Heart right ventricle (tissue), 16 donors: Measurements from ENCODE around the gene PYGM. TPM values are rescaled to one million over a fixed set of nuclear protein-coding genes. Genes with fewer than 3 reads are reported as not detected.
A peak's percentile ranks its signal among the peaks of the same experiment; 100 is the strongest.

Experiments
- ATAC-seq, 8 donors: fragments of 200-7000 bp; cut with Tn5 transposase; one replicate each; pipeline ENCODE4 v1.9.1; 2020; ENCODE audit warnings: mild to moderate bottlenecking in 8 of 8, moderate library complexity in 8 of 8, moderate number of reproducible peaks in 1 of 8
- DNase-seq, 2 donors: peaks; one replicate each; pipeline ENCODE4 v3.0.0-alpha.2; 2020
- H3K27ac ChIP-seq, 10 donors: fragments of 200-600 bp; sonication (generic) in 2 of 10; one replicate each; pipeline versions ENCODE4 v1.5.0 to v1.8.0; 2020 to 2022; ENCODE audit warnings: mild to moderate bottlenecking in 3 of 10
- H3K27me3 ChIP-seq, 7 donors: fragments of 200-600 bp; one replicate each; pipeline ENCODE4 v1.8.0; 2021 to 2022; ENCODE audit warnings: mild to moderate bottlenecking in 2 of 7
- H3K36me3 ChIP-seq, 9 donors: fragments of 200-600 bp; sonication (generic) in 1 of 9; one replicate each; pipeline versions ENCODE4 v1.5.0 to v1.8.0; 2020 to 2022; ENCODE audit warnings: mild to moderate bottlenecking in 2 of 9
- H3K4me1 ChIP-seq, 9 donors: fragments of 200-600 bp; sonication (generic) in 1 of 9; one replicate each; pipeline versions ENCODE4 v1.5.0 to v1.8.0; 2020 to 2022; ENCODE audit warnings: mild to moderate bottlenecking in 4 of 9
- H3K4me3 ChIP-seq, 10 donors: fragments of 200-600 bp; sonication (generic) in 2 of 10; one replicate each; pipeline versions ENCODE4 v1.5.0 to v1.8.0; 2020 to 2022; ENCODE audit warnings: mild to moderate bottlenecking in 7 of 10, moderate library complexity in 2 of 10
- H3K9me3 ChIP-seq, 11 donors: fragments of 200-600 bp in 10 of 11; sonication (generic) in 2 of 11; one replicate each; pipeline versions ENCODE4 v1.5.0 to v1.8.0; 2013 to 2022; ENCODE audit warnings: mild to moderate bottlenecking in 2 of 11, control low read depth in 1 of 11, moderate library complexity in 1 of 11
- CTCF ChIP-seq, 9 donors: fragments of 200-600 bp; sonication (generic) in 2 of 9; IDR thresholded peaks; one replicate each; pipeline versions ENCODE4 v1.5.0 to v1.8.0; 2021 to 2022; ENCODE audit warnings: antibody characterized with exemption in 9 of 9, mild to moderate bottlenecking in 5 of 9, moderate library complexity in 1 of 9
- WGBS, 2 donors: extraction: QIAGEN DNeasy Blood & Tissue Kit; methylation state at CpG; one replicate each; pipeline ENCODE4 v1.1.7; 2013; ENCODE audit warnings: inconsistent platforms in 1 of 2; 5-methylcytosine and 5-hydroxymethylcytosine counted together
- intact Hi-C, 10 donors: fragments of 100-400 bp; cut with DNase I; formaldehyde crosslinking; loops; one replicate each; pipeline versions ENCODE4 v1.11.1 to v1.14.2; 2022
- polyA plus RNA-seq, 2 donors: library from polyadenylated mRNA; stranded (reverse); fragments of 200-250 nt; gene quantifications; one replicate each; pipeline ENCODE4 v1.2.3, GENCODE V29; 2013
- total RNA-seq, 10 donors: library from RNA; stranded (reverse); fragmentation: NEBNext Ultra II Directional in 3 of 10; extraction: Animal tissue kit (Norgen Biotek cat#: 25700) in 3 of 10; gene quantifications; one replicate each; pipeline versions ENCODE4 v1.2.1 to v1.2.4, GENCODE V29; 2021 to 2023
- donor health status: Arrhythmogenic right ventricular cardiomyopathy.
- donor health status: ischemic (EF 13 %, LVEDD 7.1; RV severe dilation, severe dysfunction).
- donor health status: healthy with polysubstance abuse.
- donor health status: DM: no; HTN: yes; CAD: no.
- donor health status: DM: no; HTN: no; CAD: no.
- donor health status: ischemic (EF 25% LVEDD 6.9; RV normal size, moderate dysfunction).
- donor health status: ischemic (EF 25% LVEDD 5.7; RV mildly dilated, moderate dysfunction).
- donor health status: healthy.
- donor health status: DM: yes; HTN: yes; CAD: no.
- donor health status: Ischemic cardiomyopathy.
- donor health status: ischemic (EF 35%, LVEDD 5.7; RV mildly dilated, moderate dysfunction).
- donor health status: nonischemic (EF 11% LVEDD 7.7; RV severe dilation, severe dysfunction).
- donor health status: DM: yes; HTN: yes; CAD: no.
- donor health status: PGD.
- donor health status: ischemic (EF 29% LVEDD 5.4; RV normal size, mild dysfunction).
- donor health status: nonischemic (EF 23%, LVEDD 6.1; RV moderate dilation, normal function).

The PYGM gene
- total and polyA plus RNA-seq, 12 donors = 11.3 to 249 (median 115) TPM

- WGBS, 2 donors = 88 to 92% methylated on average over 9 of the region's 9 CpGs
- Histone ChIP-seq H3K9me3 (no peaks in the 10 kb centered on the region), H3K4me1 (no peaks in the 10 kb centered on the region), H3K27ac (no peak overlapping the region), H3K36me3 (peaks cover 0 to 83% (median 0%) of the 10 kb centered on the region in 9 donors), H3K27me3 (no peaks in the 10 kb centered on the region), H3K4me3 (no peak overlapping the region)
- ATAC-seq = peak in 1 of 8 donors; percentile 6
- no peak for TF ChIP-seq CTCF (IDR thresholded peaks at IDR 0.05)
- intact Hi-C loops = no loop called here
- DNase-seq = no peak
Observed at GRCh38 chr11:64735725-64736259, 24.0 kb downstream of the PYGM start.

DNA sequence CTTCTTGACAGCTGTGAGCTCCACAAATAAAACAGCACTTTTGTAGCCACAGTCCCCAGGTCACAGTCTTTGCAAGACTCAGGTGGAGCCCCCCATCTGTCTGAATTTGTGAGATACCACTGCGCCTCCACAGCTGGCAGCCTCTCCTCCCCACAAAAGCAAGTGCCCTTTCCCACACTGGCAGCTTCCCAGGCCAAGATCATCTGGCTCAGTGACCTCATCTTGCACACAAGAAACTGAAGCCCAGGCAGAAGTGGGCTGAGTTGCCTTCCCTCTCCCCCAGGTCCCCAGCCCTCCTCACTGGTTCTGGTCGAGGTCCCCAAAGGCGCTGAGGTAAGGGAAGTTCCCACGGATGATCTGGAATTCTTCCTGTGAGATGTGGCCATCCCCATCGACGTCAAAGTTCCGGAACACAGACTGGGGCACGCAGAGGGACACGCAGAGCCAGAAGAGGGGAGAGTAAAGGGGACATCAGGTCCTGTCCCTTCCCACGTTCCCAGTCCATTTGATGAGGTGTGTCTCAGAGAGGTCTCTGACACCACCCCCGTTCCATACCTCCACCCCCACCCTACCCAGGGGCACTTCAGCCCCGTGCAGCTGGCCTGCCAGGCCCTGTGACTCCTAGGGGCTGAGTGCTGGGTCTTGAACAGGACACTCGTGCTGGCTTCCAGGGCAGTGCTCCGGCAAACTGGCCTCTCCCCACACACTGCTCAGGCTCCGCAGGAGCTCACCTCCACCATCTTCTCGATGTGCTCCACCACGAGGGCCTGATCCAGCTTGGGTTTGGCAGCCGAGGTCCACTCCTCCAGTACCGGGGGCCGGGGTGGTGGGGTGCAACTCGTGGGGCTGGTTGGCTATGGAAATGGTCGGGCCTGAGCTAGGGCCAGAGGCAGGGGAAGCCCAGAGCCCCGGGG, 24.7 kb downstream of the PYGM start:
- peaks cover 0 to 86% (median 0%) of the 10 kb centered on the region in 9 donors for H3K36me3 ChIP-seq
- ATAC-seq (peak in 3 of 8 donors; percentile 35 to 70 (median 57)), DNase-seq (no peak)
- 82% methylated on average over 23 of the region's 23 CpGs for WGBS, 2 donors
- H3K4me1 ChIP-seq = peaks cover 0 to 2% (median 0%) of the 10 kb centered on the region in 9 donors
- intact Hi-C loops = no loop called here
- H3K27me3 ChIP-seq = no peaks in the 10 kb centered on the region
- no peak for TF ChIP-seq CTCF (IDR thresholded peaks at IDR 0.05)
- no peak overlapping the region for H3K27ac ChIP-seq
- no peaks in the 10 kb centered on the region for H3K9me3 ChIP-seq
- no peak overlapping the region for H3K4me3 ChIP-seq

GRCh38 chr11:64731601-64732000, 28.2 kb downstream of the PYGM start:
- ATAC-seq (no peak), DNase-seq (no peak)
- TF ChIP-seq CTCF (IDR thresholded peaks at IDR 0.05) = no peak
- 65 to 82% methylated on average over 3 of the region's 3 CpGs for WGBS, 2 donors
- Histone ChIP-seq H3K9me3 (no peaks in the 10 kb centered on the region), H3K27me3 (no peaks in the 10 kb centered on the region), H3K4me1 (peaks cover 0 to 4% (median 0%) of the 10 kb centered on the region in 9 donors), H3K4me3 (no peak overlapping the region), H3K27ac (no peak overlapping the region), H3K36me3 (peaks cover 0 to 79% (median 0%) of the 10 kb centered on the region in 9 donors)
- intact Hi-C loops = no loop called here

GRCh38 chr11:64729851-64730382, 29.9 kb downstream of the PYGM start:
- H3K4me3 ChIP-seq = no peak overlapping the region
- intact Hi-C loops = loop anchor here in 1 of 10 donors (5.0 kb wide), 1 partner anchor 43 kb away; no protein-coding TSS in a partner anchor
- ATAC-seq = peak in 7 of 8 donors; percentile 23 to 77 (median 49)
- H3K4me1 ChIP-seq = peaks cover 0 to 4% (median 0%) of the 10 kb centered on the region in 9 donors
- DNase-seq = peak in 1 of 2 donors; percentile 45
- TF ChIP-seq CTCF (IDR thresholded peaks at IDR 0.05) = no peak
- no peak overlapping the region for H3K27ac ChIP-seq
- H3K36me3 ChIP-seq = peaks cover 0 to 63% (median 0%) of the 10 kb centered on the region in 9 donors
- no peaks in the 10 kb centered on the region for H3K27me3 ChIP-seq
- no peaks in the 10 kb centered on the region for H3K9me3 ChIP-seq
- WGBS, 2 donors = 39 to 42% methylated on average over 21 of the region's 21 CpGs
